IMR-90 (cell line): ENCODE data around the gene NTMT1. TPM values are rescaled to one million over a fixed set of nuclear protein-coding genes. Genes with fewer than 3 reads are reported as not detected.

ENCODE experiments used
- ATAC-seq: fragments of 200-7000 bp; cut with Tn5 transposase; 2 replicates; pipeline ENCODE4 v1.9.1; 2020; ENCODE audit warnings: low read depth, mild to moderate bottlenecking, moderate library complexity
- BruUV-seq: library from RNA; stranded (reverse); fragments of 400-500 nt; replicated peaks from 2 replicates; lab custom pipeline; 2021; lab: Mats Ljungman, UMichigan
- CTCF ChIA-PET: fragments of 300-600 bp; formaldehyde crosslinking; extraction: SDS; loops from one replicate; lab custom pipeline; 2021; ENCODE audit warnings: antibody characterized with exemption; lab: Yijun Ruan, JAX
- POLR2A ChIA-PET: fragments of 300-600 bp; sonication (Branson Sonifier 250); formaldehyde crosslinking; loops from one replicate; lab custom pipeline; 2022; ENCODE audit warnings: antibody characterized with exemption; ENCODE audit not compliant: unreplicated experiment; lab: Charles Lee
- DNase-seq: peaks from one replicate; pipeline ENCODE4 v3.0.0; 2013
- H2AFZ ChIP-seq: replicated peaks from 2 replicates; pipeline ENCODE3; 2013; ENCODE audit warnings: low read length, mild to moderate bottlenecking; ENCODE audit not compliant: poor library complexity
- H2AK5ac ChIP-seq: 2 replicates; pipeline ENCODE4 v1.6.1; 2013; ENCODE audit warnings: low read depth, low read length, inconsistent platforms
- H2AK9ac ChIP-seq: replicated peaks from 2 replicates; pipeline ENCODE3; 2013; ENCODE audit warnings: mild to moderate bottlenecking, low read depth, low read length, moderate library complexity; ENCODE audit not compliant: poor library complexity
- H2BK120ac ChIP-seq: 2 replicates; pipeline ENCODE4 v1.6.1; 2013; ENCODE audit warnings: low read depth, low read length, inconsistent platforms
- H2BK15ac ChIP-seq: 3 replicates; pipeline ENCODE4 v1.6.1; 2013; ENCODE audit warnings: low read depth, low read length, inconsistent platforms
- H2BK20ac ChIP-seq: 2 replicates; pipeline ENCODE4 v1.6.1; 2013; ENCODE audit warnings: low read depth, mild to moderate bottlenecking, inconsistent platforms, low read length, moderate library complexity
- H2BK5ac ChIP-seq: 2 replicates; pipeline ENCODE4 v1.6.1; 2013; ENCODE audit warnings: mild to moderate bottlenecking, low read depth, low read length, inconsistent platforms; ENCODE audit not compliant: poor library complexity, severe bottlenecking
- H3K14ac ChIP-seq: replicated peaks from 2 replicates; pipeline ENCODE4 v1.6.1; 2013; ENCODE audit warnings: low read depth, low read length, inconsistent platforms
- H3K18ac ChIP-seq: 2 replicates; pipeline ENCODE4 v1.6.1; 2013; ENCODE audit warnings: low read depth, low read length, control low read depth
- H3K23ac ChIP-seq: 2 replicates; pipeline ENCODE4 v1.6.1; 2013; ENCODE audit warnings: low read depth, low read length, inconsistent platforms
- H3K27ac ChIP-seq: 2 replicates; pipeline ENCODE4 v1.5.1; 2013; ENCODE audit warnings: mild to moderate bottlenecking, control low read depth, low read length; ENCODE audit not compliant: insufficient read depth
- H3K27me3 ChIP-seq: 2 replicates; pipeline ENCODE4 v1.6.1; 2013; ENCODE audit warnings: low read length; ENCODE audit not compliant: control insufficient read depth, insufficient read depth
- H3K36me3 ChIP-seq: 2 replicates; pipeline ENCODE4 v1.6.1; 2013; ENCODE audit warnings: low read length, mixed read lengths; ENCODE audit not compliant: control insufficient read depth, insufficient read depth
- H3K4ac ChIP-seq: 2 replicates; pipeline ENCODE4 v1.6.1; 2013; ENCODE audit warnings: low read depth, low read length, inconsistent platforms
- H3K4me1 ChIP-seq: 2 replicates; pipeline ENCODE4 v1.6.1; 2013; ENCODE audit warnings: low read length, mixed read lengths; ENCODE audit not compliant: control insufficient read depth, insufficient read depth
- H3K4me2 ChIP-seq: 2 replicates; pipeline ENCODE4 v1.6.1; 2013; ENCODE audit warnings: low read depth, mild to moderate bottlenecking, control low read depth, low read length, moderate library complexity
- H3K4me3 ChIP-seq: 2 replicates; pipeline ENCODE4 v1.5.1; 2013; ENCODE audit warnings: low read depth, mild to moderate bottlenecking, control low read depth, low read length, moderate library complexity; ENCODE audit not compliant: insufficient read depth
- H3K56ac ChIP-seq: 2 replicates; pipeline ENCODE4 v1.6.1; 2013; ENCODE audit warnings: low read length, inconsistent platforms; ENCODE audit not compliant: insufficient read depth; ENCODE audit errors: extremely low read depth
- H3K79me1 ChIP-seq, 2 experiments: 2 replicates each; pipeline ENCODE4 v1.6.1; 2013; ENCODE audit warnings: low read length in 2 of 2, inconsistent platforms in 1 of 2, low read depth in 1 of 2
- H3K9ac ChIP-seq: 2 replicates; pipeline ENCODE4 v1.6.1; 2013; ENCODE audit warnings: low read depth, low read length, control low read depth
- H3K9me1 ChIP-seq: 2 replicates; pipeline ENCODE4 v1.6.1; 2013; ENCODE audit warnings: low read length, inconsistent platforms; ENCODE audit not compliant: insufficient read depth
- H3K9me3 ChIP-seq: 2 replicates; pipeline ENCODE4 v1.6.1; 2013; ENCODE audit warnings: low read length; ENCODE audit not compliant: control insufficient read depth, insufficient read depth
- H4K20me1 ChIP-seq: 2 replicates; pipeline ENCODE4 v1.6.1; 2013; ENCODE audit warnings: low read length, inconsistent platforms; ENCODE audit not compliant: insufficient read depth
- H4K5ac ChIP-seq: 2 replicates; pipeline ENCODE4 v1.6.1; 2013; ENCODE audit warnings: mild to moderate bottlenecking, low read depth, low read length, control low read depth
- H4K8ac ChIP-seq, 2 experiments: 2 replicates each; pipeline ENCODE4 v1.6.1; 2013; ENCODE audit warnings: low read depth in 2 of 2, low read length in 2 of 2, control low read depth in 1 of 2, inconsistent platforms in 1 of 2
- H4K91ac ChIP-seq: 2 replicates; pipeline ENCODE4 v1.6.1; 2013; ENCODE audit warnings: low read depth, low read length, inconsistent platforms; ENCODE audit not compliant: insufficient read depth
- BHLHE40 ChIP-seq: fragments of 150-350 bp; IDR thresholded peaks from 2 replicates; pipeline ENCODE4 v1.6.1; 2016; ENCODE audit warnings: mild to moderate bottlenecking, low read depth, low read length
- CEBPB ChIP-seq: IDR thresholded peaks from 2 replicates; pipeline ENCODE4 v1.6.1; 2012; ENCODE audit warnings: low read depth, low read length, improper control_type of control experiment
- CHD1 ChIP-seq: IDR thresholded peaks from 2 replicates; pipeline ENCODE4 v1.6.1; 2012; ENCODE audit warnings: low read depth, low read length, improper control_type of control experiment
- ELK1 ChIP-seq: fragments of 150-350 bp; IDR thresholded peaks from 2 replicates; pipeline ENCODE4 v1.6.1; 2016; ENCODE audit warnings: low read depth, mild to moderate bottlenecking, low read length, moderate library complexity, borderline replicate concordance
- FOS ChIP-seq: fragments of 150-350 bp; IDR thresholded peaks from 2 replicates; pipeline ENCODE4 v1.6.1; 2016; ENCODE audit warnings: low read depth, low read length
- MAFK ChIP-seq: IDR thresholded peaks from 2 replicates; pipeline ENCODE4 v1.6.1; 2012; ENCODE audit warnings: low read depth, low read length, improper control_type of control experiment
- MAZ ChIP-seq: IDR thresholded peaks from 2 replicates; pipeline ENCODE4 v1.6.1; 2012; ENCODE audit warnings: low read depth, mild to moderate bottlenecking, low read length, improper control_type of control experiment, moderate library complexity, borderline replicate concordance
- MXI1 ChIP-seq: IDR thresholded peaks from 2 replicates; pipeline ENCODE4 v1.6.1; 2012; ENCODE audit warnings: low read depth, mild to moderate bottlenecking, low read length, moderate library complexity, borderline replicate concordance
- NFE2L2 ChIP-seq: fragments of 150-350 bp; IDR thresholded peaks from 2 replicates; pipeline ENCODE4 v1.6.1; 2016; ENCODE audit warnings: low read depth, mild to moderate bottlenecking, low read length
- POLR2A ChIP-seq: IDR thresholded peaks from 2 replicates; pipeline ENCODE4 v1.6.1; 2012; ENCODE audit warnings: mild to moderate bottlenecking, low read depth, low read length
- RAD21 ChIP-seq: IDR thresholded peaks from 2 replicates; pipeline ENCODE4 v1.6.1; 2012; ENCODE audit warnings: low read length, improper control_type of control experiment
- RCOR1 ChIP-seq: IDR thresholded peaks from 2 replicates; pipeline ENCODE4 v1.6.1; 2012; ENCODE audit warnings: mild to moderate bottlenecking, low read length, improper control_type of control experiment; ENCODE audit not compliant: insufficient replicate concordance
- RFX5 ChIP-seq: IDR thresholded peaks from 2 replicates; pipeline ENCODE4 v1.8.0; 2012; ENCODE audit warnings: low read depth, mild to moderate bottlenecking, low read length, moderate library complexity
- SMC3 ChIP-seq: fragments of 150-350 bp; IDR thresholded peaks from 2 replicates; pipeline ENCODE4 v1.6.1; 2016; ENCODE audit warnings: low read depth, mild to moderate bottlenecking, antibody characterized with exemption, low read length, moderate library complexity
- USF2 ChIP-seq: fragments of 150-350 bp; IDR thresholded peaks from 2 replicates; pipeline ENCODE4 v1.6.1; 2017; ENCODE audit warnings: mild to moderate bottlenecking, antibody characterized with exemption, low read length, low read depth
- WGBS, 2 experiments: methylation state at CpG; one replicate each; pipeline versions ENCODE4 v1.1.5 to v1.1.7; 2013; ENCODE audit warnings: missing lambda C conversion rate in 2 of 2; ENCODE audit not compliant: insufficient read length in 1 of 2; ENCODE audit errors: extremely low coverage in 2 of 2; 5-methylcytosine and 5-hydroxymethylcytosine counted together
- dilution Hi-C: fragments of 300-500 bp; cut with HindIII; formaldehyde crosslinking; loops from one replicate; pipeline ENCODE4 v1.14.3; 2018; ENCODE audit warnings: low sequenced_read_pairs; ENCODE audit not compliant: unreplicated experiment
- in situ Hi-C: fragments of 300-500 bp; cut with MboI; formaldehyde crosslinking; loops from 3 replicates; pipeline ENCODE4 v1.14.3; 2019; ENCODE audit warnings: low sequenced_read_pairs, inconsistent platforms, mixed read lengths
- intact Hi-C: fragments of 100-400 bp; cut with micrococcal nuclease; formaldehyde crosslinking; loops from 2 replicates; pipeline ENCODE4 v1.10.0; 2022
- polyA plus RNA-seq, 3 experiments: library from polyadenylated mRNA; depleted of rRNA; stranded (reverse); fragments of >200 nt; gene quantifications; 2 replicates each; pipeline ENCODE4 v1.2.3, GENCODE V29; 2012; ENCODE audit warnings: low replicate concordance in 1 of 3
- total RNA-seq: library from RNA; depleted of rRNA; stranded (reverse); fragments of >200 nt; gene quantifications from 2 replicates; pipeline ENCODE4 v1.2.3, GENCODE V29; 2012
- TF ChIP-seq, protein P1 (sequence below): conservative IDR thresholded peaks from 2 replicates; pipeline ENCODE4 v1.5.1; 2012; ENCODE audit warnings: mild to moderate bottlenecking, low read depth, low read length, improper control_type of control experiment

The NTMT1 gene
- total and polyA plus RNA-seq, 2 of the 4 experiments (the other 2 are of a cell fraction), result 68.1 to 88.1 TPM

GRCh38 chr9:129604766-129605163 is 21.2 kb upstream of the NTMT1 start:
- H2AK5ac ChIP-seq, result peak overlapping the region; percentile 8; the same call in 1 of the 2 replicates
- no peaks in the 10 kb centered on the region for H3K9me3 ChIP-seq
- H4K91ac ChIP-seq, result no peak overlapping the region
- H2BK15ac ChIP-seq, result no peak overlapping the region
- peaks cover 9% of the 10 kb centered on the region for H3K4me1 ChIP-seq
- no peak overlapping the region for H2BK5ac ChIP-seq
- no peak overlapping the region for H4K8ac ChIP-seq
- H3K4ac ChIP-seq, result no peak overlapping the region
- ATAC-seq, result no peak
- DNase-seq, result no peak
- dilution Hi-C loops, result no loop called here
- no peak overlapping the region for H3K4me3 ChIP-seq
- H2BK120ac ChIP-seq, result no peak overlapping the region
- no peak overlapping the region for H3K14ac ChIP-seq
- no peaks in the 10 kb centered on the region for H3K36me3 ChIP-seq
- H3K9me1 ChIP-seq, result peaks cover 7% of the 10 kb centered on the region
- H3K18ac ChIP-seq, result no peak overlapping the region
- in situ Hi-C loops, result loop anchor here (10.0 kb wide), 1 partner anchor 270 kb away; no protein-coding TSS in a partner anchor
- no peak overlapping the region for H3K56ac ChIP-seq
- TF ChIP-seq, protein P1, sequence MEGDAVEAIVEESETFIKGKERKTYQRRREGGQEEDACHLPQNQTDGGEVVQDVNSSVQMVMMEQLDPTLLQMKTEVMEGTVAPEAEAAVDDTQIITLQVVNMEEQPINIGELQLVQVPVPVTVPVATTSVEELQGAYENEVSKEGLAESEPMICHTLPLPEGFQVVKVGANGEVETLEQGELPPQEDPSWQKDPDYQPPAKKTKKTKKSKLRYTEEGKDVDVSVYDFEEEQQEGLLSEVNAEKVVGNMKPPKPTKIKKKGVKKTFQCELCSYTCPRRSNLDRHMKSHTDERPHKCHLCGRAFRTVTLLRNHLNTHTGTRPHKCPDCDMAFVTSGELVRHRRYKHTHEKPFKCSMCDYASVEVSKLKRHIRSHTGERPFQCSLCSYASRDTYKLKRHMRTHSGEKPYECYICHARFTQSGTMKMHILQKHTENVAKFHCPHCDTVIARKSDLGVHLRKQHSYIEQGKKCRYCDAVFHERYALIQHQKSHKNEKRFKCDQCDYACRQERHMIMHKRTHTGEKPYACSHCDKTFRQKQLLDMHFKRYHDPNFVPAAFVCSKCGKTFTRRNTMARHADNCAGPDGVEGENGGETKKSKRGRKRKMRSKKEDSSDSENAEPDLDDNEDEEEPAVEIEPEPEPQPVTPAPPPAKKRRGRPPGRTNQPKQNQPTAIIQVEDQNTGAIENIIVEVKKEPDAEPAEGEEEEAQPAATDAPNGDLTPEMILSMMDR, result no peak
- TF ChIP-seq USF2 (no peak), MXI1 (no peak), MAZ (no peak), POLR2A (no peak), RCOR1 (no peak), NFE2L2 (no peak), MAFK (no peak), CEBPB (no peak), BHLHE40 (no peak), SMC3 (no peak), RAD21 (no peak), CHD1 (no peak), ELK1 (no peak), FOS (no peak), RFX5 (no peak)
- H4K20me1 ChIP-seq, result no peaks in the 10 kb centered on the region
- H2BK20ac ChIP-seq, result no peak overlapping the region
- no CpG with 5 or more reads among the region's 8 CpGs for WGBS, 2 experiments
- no peak overlapping the region for H3K23ac ChIP-seq
- H3K27me3 ChIP-seq, result no peaks in the 10 kb centered on the region
- no peak overlapping the region for H2AFZ ChIP-seq
- ChIA-PET CTCF (no interaction called here), POLR2A (no interaction called here)
- H2AK9ac ChIP-seq, result no peak overlapping the region
- peaks cover 0 to 2% of the 10 kb centered on the region in 2 experiments; a peak in 1 of 4 replicates for H3K79me1 ChIP-seq
- H3K9ac ChIP-seq, result no peak overlapping the region
- intact Hi-C loops, result no loop called here
- no peak overlapping the region for H3K27ac ChIP-seq
- H4K5ac ChIP-seq, result no peak overlapping the region
- no TSS peak for BruUV-seq
- no peak overlapping the region for H3K4me2 ChIP-seq
